GM12878 (cell line): Measurements from ENCODE around the gene CTBS.

Source experiments
- ATF2 ChIP-seq: IDR thresholded peaks from 2 replicates; pipeline ENCODE4 v1.6.1; 2012; ENCODE audit warnings: low read length, inconsistent platforms
- CTCF ChIP-seq, 3 experiments: IDR thresholded peaks in 2 of 3; conservative IDR thresholded peaks in 1 of 3; 2 replicates each; pipeline ENCODE4 v1.5.1; 2011; ENCODE audit warnings: low read depth in 3 of 3, low read length in 3 of 3, mild to moderate bottlenecking in 3 of 3, control low read depth in 2 of 3, moderate library complexity in 2 of 3, inconsistent platforms in 1 of 3, mixed read lengths in 1 of 3; ENCODE audit not compliant: control insufficient read depth in 2 of 3, insufficient read depth in 1 of 3; ENCODE audit errors: extremely low read depth in 1 of 3

DNA sequence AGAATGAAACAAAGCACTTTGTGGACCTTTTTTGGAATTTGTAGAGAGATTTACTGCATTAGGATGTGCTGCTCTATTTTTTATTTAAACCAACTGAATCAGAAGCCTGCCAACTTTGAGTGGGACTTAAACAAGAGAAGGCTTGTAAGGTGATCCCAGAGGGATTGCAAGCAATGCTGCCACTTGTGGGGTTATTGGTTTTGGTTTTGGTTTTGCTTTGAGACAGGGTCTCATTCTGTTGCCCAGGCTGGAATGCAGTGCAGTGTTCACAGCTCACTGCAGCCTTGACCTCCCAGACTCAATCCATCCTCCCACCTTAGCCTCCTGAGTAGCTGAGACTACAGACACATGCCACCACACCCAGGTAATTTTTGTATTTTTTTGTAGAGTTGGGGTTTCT is 35.6 kb downstream of the CTBS start:
- no peak for TF ChIP-seq CTCF (IDR thresholded peaks at IDR 0.05 in 2 of 3, conservative IDR thresholded peaks at IDR 0.05 in 1 of 3; ENCODE audit: control insufficient read depth in 2 of 3, extremely low read depth in 1 of 3, insufficient read depth in 1 of 3, low read depth in 3 of 3, low read length in 3 of 3)
- no peak for TF ChIP-seq ATF2
